ENCODE measurements around the gene CALCR.
A peak's percentile ranks its signal among the peaks of the same experiment; 100 is the strongest.
"Not testable (repeated sequence)": the region's sequence is repeated elsewhere in the genome, so short reads cannot be mapped to it uniquely, and the experiment has no call there.

Gene CALCR
- long read RNA-seq, donor 1, result 0 reads
- long read RNA-seq, donor 2, result 0 reads
- long read RNA-seq, donor 3, result 0 reads
- long read RNA-seq, donor 4, result 0 reads
- long read RNA-seq, donor 5, result 0 reads
- long read RNA-seq, donor 6, result 0 reads
- long read RNA-seq, donor 7, partial matches to known transcripts, result 0 of 2 reads
- long read RNA-seq, donor 7, other reads (novel, unspliced or antisense), result 0 of 2 reads
- long read RNA-seq, donor 8, result 0 reads

- DNase-seq, result peak; percentile 53
Observed at GRCh38 chr7:93574646-93575554, at the start of gene CALCR. Gene CALCR (minus strand): TSS chr7:93574724. CDS start chr7:93486981, 87,743 bp downstream.

GRCh38 chr7:93623816-93624215 lies 49.3 kb upstream of the CALCR start:
- DNase-seq, result no peak

GRCh38 chr7:93622036-93623033 lies 47.8 kb upstream of the CALCR start:
- DNase-seq, result no peak

GRCh38 chr7:93620864-93621263 lies 46.3 kb upstream of the CALCR start:
- DNase-seq, result no peak

GRCh38 chr7:93620057-93620456 lies 45.5 kb upstream of the CALCR start:
- DNase-seq, result no peak

GRCh38 chr7:93601363-93601762 lies 26.8 kb upstream of the CALCR start:
- no peak for DNase-seq

- DNase-seq, result no peak
Observed at GRCh38 chr7:93594250-93594649, 19.7 kb upstream of the CALCR start.

- DNase-seq, result no peak
Observed at GRCh38 chr7:93592588-93593266, 18.2 kb upstream of the CALCR start.

GRCh38 chr7:93591224-93592050 lies 16.9 kb upstream of the CALCR start:
- not testable (repeated sequence) for DNase-seq

GRCh38 chr7:93586479-93586865 lies 11.9 kb upstream of the CALCR start:
- DNase-seq, result not testable (repeated sequence)

GRCh38 chr7:93585694-93586478 lies 11.4 kb upstream of the CALCR start:
- DNase-seq, result not testable (repeated sequence)

- no peak for DNase-seq
Observed at GRCh38 chr7:93579431-93579830, 4.9 kb upstream of the CALCR start.

GRCh38 chr7:93578762-93579161 lies 4.2 kb upstream of the CALCR start:
- no peak for DNase-seq

- DNase-seq, result peak; percentile 2
Observed at GRCh38 chr7:93575555-93576399, 1.3 kb upstream of the CALCR start.

- DNase-seq, result peak; percentile 48
Observed at GRCh38 chr7:93574269-93574645, 267 bp downstream of the CALCR start.

GRCh38 chr7:93569189-93569588 lies 5.3 kb downstream of the CALCR start:
- no peak for DNase-seq

GRCh38 chr7:93566876-93567275 lies 7.6 kb downstream of the CALCR start:
- DNase-seq, result no peak

- no peak for DNase-seq
Observed at GRCh38 chr7:93563584-93563983, 10.9 kb downstream of the CALCR start.

- no peak for DNase-seq
Observed at GRCh38 chr7:93562936-93563335, 11.6 kb downstream of the CALCR start.

Data from right kidney (tissue), 9 donors.